Osteoblast (primary cell): ENCODE data around the gene PRODH2. TPM values are rescaled to one million over a fixed set of nuclear protein-coding genes. Genes with fewer than 3 reads are reported as not detected.

Experiments
- DNase-seq: peaks from one replicate; pipeline ENCODE4 v3.0.0; 2011; ENCODE audit warnings: low spot score, mixed read lengths; ENCODE audit not compliant: insufficient read length; ENCODE audit errors: missing footprints
- H2AFZ ChIP-seq: 2 replicates; pipeline ENCODE4 v1.6.0; 2011; ENCODE audit warnings: mild to moderate bottlenecking, low read length
- H3K27ac ChIP-seq: 2 replicates; pipeline ENCODE4 v1.5.1; 2011; ENCODE audit warnings: mild to moderate bottlenecking, low read depth, low read length, moderate library complexity
- H3K27me3 ChIP-seq: 2 replicates; pipeline ENCODE4 v1.6.0; 2012; ENCODE audit warnings: mild to moderate bottlenecking, control low read depth, inconsistent platforms, low read length, moderate library complexity; ENCODE audit not compliant: insufficient read depth
- H3K36me3 ChIP-seq: 2 replicates; pipeline ENCODE4 v1.5.1; 2011; ENCODE audit warnings: mild to moderate bottlenecking, low read length, control low read depth, moderate library complexity; ENCODE audit not compliant: insufficient read depth
- H3K4me1 ChIP-seq: 2 replicates; pipeline ENCODE4 v1.5.1; 2011; ENCODE audit warnings: mild to moderate bottlenecking, low read length, control low read depth, moderate library complexity; ENCODE audit not compliant: insufficient read depth
- H3K4me2 ChIP-seq: 2 replicates; pipeline ENCODE4 v1.6.0; 2011; ENCODE audit warnings: mild to moderate bottlenecking, low read length; ENCODE audit not compliant: insufficient read depth
- H3K4me3 ChIP-seq: fragments of 200-600 bp; sonication (generic); 3 replicates; pipeline ENCODE4 v1.5.1; 2012; ENCODE audit warnings: mild to moderate bottlenecking, low read length, inconsistent platforms; ENCODE audit not compliant: insufficient read depth
- H3K79me2 ChIP-seq: 2 replicates; pipeline ENCODE4 v1.6.0; 2012; ENCODE audit warnings: mild to moderate bottlenecking, low read length, control low read depth, inconsistent platforms; ENCODE audit not compliant: insufficient read depth
- H3K9me3 ChIP-seq: 2 replicates; pipeline ENCODE4 v1.5.1; 2011; ENCODE audit warnings: low read depth, low read length, control low read depth
- H4K20me1 ChIP-seq: 2 replicates; pipeline ENCODE4 v1.6.0; 2012; ENCODE audit warnings: mild to moderate bottlenecking, low read length, control low read depth; ENCODE audit not compliant: insufficient read depth
- total RNA-seq: library from RNA; depleted of rRNA; stranded (reverse); fragments of >200 nt; gene quantifications from 2 replicates; pipeline ENCODE4 v1.2.3, GENCODE V29; 2012
- TF ChIP-seq, protein P1 (sequence below): IDR thresholded peaks from 2 replicates; pipeline ENCODE4 v1.5.1; 2011; ENCODE audit warnings: mild to moderate bottlenecking, low read depth, low read length, moderate library complexity; ENCODE audit errors: extremely low read depth

The PRODH2 gene
- total RNA-seq, 1 donor = not detected

DNA sequence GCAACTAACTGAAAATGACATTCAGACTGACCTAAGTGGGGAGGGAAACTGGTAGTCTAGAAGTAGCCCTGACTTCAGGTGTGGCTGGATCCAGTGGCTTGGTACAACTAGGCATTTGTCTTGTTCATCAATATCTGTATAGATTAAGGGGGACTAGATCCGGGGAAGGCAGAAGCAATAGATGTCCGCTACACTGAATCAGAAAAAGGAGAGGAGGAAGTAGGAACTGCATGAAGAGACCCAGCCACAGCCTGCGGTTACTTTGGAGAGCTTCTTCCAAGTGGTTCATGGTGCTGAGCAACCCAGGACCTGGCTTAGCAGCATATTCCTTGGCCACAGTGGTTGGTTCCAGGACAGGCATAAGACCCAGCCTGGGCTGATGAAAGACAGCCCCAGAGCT lies 9.9 kb upstream of the PRODH2 start:
- Histone ChIP-seq H3K27ac (no peak overlapping the region), H4K20me1 (no peaks in the 10 kb centered on the region), H3K4me1 (no peaks in the 10 kb centered on the region), H3K9me3 (no peaks in the 10 kb centered on the region), H3K4me3 (no peak overlapping the region), H3K36me3 (no peaks in the 10 kb centered on the region), H3K79me2 (no peaks in the 10 kb centered on the region), H3K27me3 (peaks cover 5% of the 10 kb centered on the region), H3K4me2 (no peak overlapping the region), H2AFZ (no peak overlapping the region)
- DNase-seq = no peak
- TF ChIP-seq, protein P1, sequence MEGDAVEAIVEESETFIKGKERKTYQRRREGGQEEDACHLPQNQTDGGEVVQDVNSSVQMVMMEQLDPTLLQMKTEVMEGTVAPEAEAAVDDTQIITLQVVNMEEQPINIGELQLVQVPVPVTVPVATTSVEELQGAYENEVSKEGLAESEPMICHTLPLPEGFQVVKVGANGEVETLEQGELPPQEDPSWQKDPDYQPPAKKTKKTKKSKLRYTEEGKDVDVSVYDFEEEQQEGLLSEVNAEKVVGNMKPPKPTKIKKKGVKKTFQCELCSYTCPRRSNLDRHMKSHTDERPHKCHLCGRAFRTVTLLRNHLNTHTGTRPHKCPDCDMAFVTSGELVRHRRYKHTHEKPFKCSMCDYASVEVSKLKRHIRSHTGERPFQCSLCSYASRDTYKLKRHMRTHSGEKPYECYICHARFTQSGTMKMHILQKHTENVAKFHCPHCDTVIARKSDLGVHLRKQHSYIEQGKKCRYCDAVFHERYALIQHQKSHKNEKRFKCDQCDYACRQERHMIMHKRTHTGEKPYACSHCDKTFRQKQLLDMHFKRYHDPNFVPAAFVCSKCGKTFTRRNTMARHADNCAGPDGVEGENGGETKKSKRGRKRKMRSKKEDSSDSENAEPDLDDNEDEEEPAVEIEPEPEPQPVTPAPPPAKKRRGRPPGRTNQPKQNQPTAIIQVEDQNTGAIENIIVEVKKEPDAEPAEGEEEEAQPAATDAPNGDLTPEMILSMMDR = no peak

DNA sequence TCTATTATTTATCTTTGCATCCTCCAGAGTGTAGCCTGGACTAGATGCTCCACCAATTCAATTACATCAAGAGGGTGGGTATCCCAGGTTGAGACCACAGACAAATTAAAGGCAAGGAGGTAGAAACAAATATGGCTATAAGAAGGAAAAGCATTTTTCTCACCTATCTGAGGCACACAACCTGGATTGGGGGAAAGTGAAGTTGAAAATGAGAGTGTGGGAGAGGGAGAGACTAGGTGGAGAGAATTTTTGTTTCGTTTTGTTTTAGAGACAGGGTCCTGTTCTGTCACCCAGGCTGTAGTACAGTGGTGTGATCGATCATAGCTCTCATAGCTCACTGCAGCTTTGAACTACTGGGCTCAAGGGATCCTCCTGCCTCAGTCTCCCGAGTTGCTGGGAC lies 5.8 kb upstream of the PRODH2 start:
- H4K20me1 ChIP-seq = no peaks in the 10 kb centered on the region
- DNase-seq = no peak
- no peak overlapping the region for H3K27ac ChIP-seq
- no peaks in the 10 kb centered on the region for H3K4me1 ChIP-seq
- H2AFZ ChIP-seq = no peak overlapping the region
- no peaks in the 10 kb centered on the region for H3K79me2 ChIP-seq
- no peak overlapping the region for H3K4me3 ChIP-seq
- peaks cover 5% of the 10 kb centered on the region for H3K27me3 ChIP-seq
- H3K36me3 ChIP-seq = no peaks in the 10 kb centered on the region
- TF ChIP-seq, protein P1 = no peak
- H3K9me3 ChIP-seq = no peaks in the 10 kb centered on the region
- H3K4me2 ChIP-seq = no peak overlapping the region

DNA sequence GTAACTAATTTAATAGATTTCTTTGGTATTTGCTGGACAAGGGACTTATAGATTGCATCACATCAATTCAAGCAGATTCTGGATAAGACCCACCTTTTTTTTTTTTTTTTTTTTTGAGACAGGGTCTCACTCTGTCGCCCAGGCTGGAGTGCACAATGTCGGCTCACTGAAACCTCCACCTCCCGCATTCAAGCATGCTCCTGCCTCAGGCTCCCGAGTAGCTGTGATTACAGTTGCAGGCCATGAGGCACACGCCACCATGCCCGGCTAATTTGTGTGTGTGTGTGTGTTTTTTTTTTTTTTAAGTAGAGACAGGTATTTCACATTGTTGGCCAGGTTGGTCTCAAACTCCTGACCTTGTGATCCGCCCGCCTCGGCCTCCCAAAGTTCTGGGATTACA lies 4.2 kb upstream of the PRODH2 start:
- H3K27me3 ChIP-seq = peaks cover 5% of the 10 kb centered on the region
- no peak overlapping the region for H3K27ac ChIP-seq
- H3K9me3 ChIP-seq = no peaks in the 10 kb centered on the region
- no peak overlapping the region for H3K4me2 ChIP-seq
- no peak for DNase-seq
- no peaks in the 10 kb centered on the region for H3K79me2 ChIP-seq
- no peaks in the 10 kb centered on the region for H4K20me1 ChIP-seq
- H2AFZ ChIP-seq = no peak overlapping the region
- H3K36me3 ChIP-seq = no peaks in the 10 kb centered on the region
- TF ChIP-seq, protein P1 = no peak
- H3K4me1 ChIP-seq = no peaks in the 10 kb centered on the region
- H3K4me3 ChIP-seq = no peak overlapping the region

DNA sequence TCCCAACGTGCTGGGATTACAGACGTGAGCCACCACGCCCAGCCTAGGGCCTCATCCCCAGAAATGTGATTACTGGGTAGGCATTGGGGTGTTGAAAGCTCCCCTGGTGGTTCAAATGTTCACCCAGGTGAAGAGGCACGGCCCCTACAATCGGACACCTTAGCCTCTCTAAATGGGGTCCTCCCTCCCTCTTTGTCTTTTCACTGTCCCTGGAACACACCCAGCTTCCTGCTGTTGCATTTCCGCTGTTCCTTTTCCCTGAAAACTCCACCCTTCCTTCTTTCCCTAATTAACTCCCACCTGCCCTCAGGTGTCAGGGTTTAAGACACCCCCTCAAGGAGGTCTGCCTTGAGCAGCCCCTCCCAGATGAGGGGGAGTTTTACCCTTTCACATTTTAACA lies 3.6 kb upstream of the PRODH2 start:
- Histone ChIP-seq H3K4me1 (no peaks in the 10 kb centered on the region), H3K79me2 (no peaks in the 10 kb centered on the region), H2AFZ (no peak overlapping the region), H3K36me3 (no peaks in the 10 kb centered on the region), H3K4me2 (no peak overlapping the region), H4K20me1 (no peaks in the 10 kb centered on the region), H3K9me3 (no peaks in the 10 kb centered on the region), H3K27ac (no peak overlapping the region), H3K27me3 (peaks cover 5% of the 10 kb centered on the region), H3K4me3 (no peak overlapping the region)
- no peak for DNase-seq
- TF ChIP-seq, protein P1 = no peak
